Caco-2 (cell line): ENCODE results near the gene FNDC8. TPM values are rescaled to one million over a fixed set of nuclear protein-coding genes. Genes with fewer than 3 reads are reported as not detected.
"Not testable (repeated sequence)": the region's sequence is repeated elsewhere in the genome, so short reads cannot be mapped to it uniquely, and the experiment has no call there.

ENCODE experiments used
- BruUV-seq: library from RNA; stranded (reverse); fragments of 400-500 nt; replicated peaks from 2 replicates; lab custom pipeline; 2021; lab: Mats Ljungman, UMichigan
- CTCF ChIA-PET: fragments of 300-600 bp; sonication (Branson Sonifier 250); formaldehyde crosslinking; loops from one replicate; lab custom pipeline; 2022; ENCODE audit warnings: antibody characterized with exemption; lab: Charles Lee
- POLR2A ChIA-PET: fragments of 300-600 bp; sonication (Branson Sonifier 250); formaldehyde crosslinking; loops from one replicate; lab custom pipeline; 2022; ENCODE audit warnings: antibody characterized with exemption; lab: Charles Lee
- DNase-seq, 2 experiments: peaks; one replicate each; pipeline versions ENCODE4 v3.0.0 to v3.0.0-alpha.2; 2020 to 2022
- H3K27me3 ChIP-seq: replicated peaks from 2 replicates; pipeline ENCODE4 v1.6.0; 2011; ENCODE audit warnings: low read length; ENCODE audit not compliant: control insufficient read depth, insufficient read depth
- H3K36me3 ChIP-seq: 2 replicates; pipeline ENCODE4 v1.5.1; 2011; ENCODE audit warnings: low read length; ENCODE audit not compliant: control insufficient read depth, insufficient read depth
- H3K4me1 ChIP-seq: fragments of 250-450 bp; sonication (Bioruptor Pico); 2 replicates; pipeline ENCODE4 v1.5.1; 2020; ENCODE audit warnings: mild to moderate bottlenecking
- H3K4me3 ChIP-seq: 2 replicates; pipeline ENCODE4 v1.5.1; 2011; ENCODE audit warnings: low read depth, mild to moderate bottlenecking, control low read depth, low read length
- H3K9me3 ChIP-seq: fragments of 250-450 bp; sonication (Bioruptor Pico); 2 replicates; pipeline ENCODE4 v1.5.1; 2020; ENCODE audit warnings: mild to moderate bottlenecking, moderate library complexity
- H3K27ac Mint-ChIP-seq: one replicate; pipeline ENCODE4 v1.8.0; 2022; ENCODE audit warnings: mixed read lengths; ENCODE audit not compliant: unreplicated experiment
- H3K27me3 Mint-ChIP-seq: one replicate; pipeline ENCODE4 v1.8.0; 2022; ENCODE audit warnings: mixed read lengths; ENCODE audit not compliant: insufficient read depth, unreplicated experiment
- H3K36me3 Mint-ChIP-seq: one replicate; pipeline ENCODE4 v1.8.0; 2022; ENCODE audit warnings: mild to moderate bottlenecking, mixed read lengths; ENCODE audit not compliant: insufficient read depth, unreplicated experiment
- H3K4me1 Mint-ChIP-seq: one replicate; pipeline ENCODE4 v1.8.0; 2022; ENCODE audit warnings: low read depth, mixed read lengths; ENCODE audit not compliant: unreplicated experiment
- H3K4me3 Mint-ChIP-seq: one replicate; pipeline ENCODE4 v1.8.0; 2022; ENCODE audit warnings: mild to moderate bottlenecking, moderate library complexity, mixed read lengths; ENCODE audit not compliant: unreplicated experiment
- H3K9me3 Mint-ChIP-seq: one replicate; pipeline ENCODE4 v1.8.0; 2022; ENCODE audit warnings: mixed read lengths; ENCODE audit not compliant: unreplicated experiment
- CTCF ChIP-seq, 2 experiments: fragments of 200-600 bp in 1 of 2; IDR thresholded peaks; 1 replicate in 1 of 2; 2 replicates in 1 of 2; pipeline versions ENCODE4 v1.5.1 to v1.8.0; 2011 to 2022; ENCODE audit warnings: antibody characterized with exemption in 1 of 2, control low read depth in 1 of 2, inconsistent platforms in 1 of 2, low read depth in 1 of 2, low read length in 1 of 2, mild to moderate bottlenecking in 1 of 2, moderate library complexity in 1 of 2; ENCODE audit not compliant: insufficient read depth in 1 of 2, severe bottlenecking in 1 of 2, unreplicated experiment in 1 of 2
- intact Hi-C: fragments of 100-400 bp; cut with micrococcal nuclease; formaldehyde crosslinking; loops from one replicate; pipeline ENCODE4 v1.10.0; 2022; ENCODE audit not compliant: unreplicated experiment
- total RNA-seq: library from RNA; stranded (reverse); gene quantifications from 2 replicates; pipeline ENCODE4 v1.2.3, GENCODE V29; 2022

FNDC8 gene
- total RNA-seq, 1 experiment from 2014 or later = not detected

DNA sequence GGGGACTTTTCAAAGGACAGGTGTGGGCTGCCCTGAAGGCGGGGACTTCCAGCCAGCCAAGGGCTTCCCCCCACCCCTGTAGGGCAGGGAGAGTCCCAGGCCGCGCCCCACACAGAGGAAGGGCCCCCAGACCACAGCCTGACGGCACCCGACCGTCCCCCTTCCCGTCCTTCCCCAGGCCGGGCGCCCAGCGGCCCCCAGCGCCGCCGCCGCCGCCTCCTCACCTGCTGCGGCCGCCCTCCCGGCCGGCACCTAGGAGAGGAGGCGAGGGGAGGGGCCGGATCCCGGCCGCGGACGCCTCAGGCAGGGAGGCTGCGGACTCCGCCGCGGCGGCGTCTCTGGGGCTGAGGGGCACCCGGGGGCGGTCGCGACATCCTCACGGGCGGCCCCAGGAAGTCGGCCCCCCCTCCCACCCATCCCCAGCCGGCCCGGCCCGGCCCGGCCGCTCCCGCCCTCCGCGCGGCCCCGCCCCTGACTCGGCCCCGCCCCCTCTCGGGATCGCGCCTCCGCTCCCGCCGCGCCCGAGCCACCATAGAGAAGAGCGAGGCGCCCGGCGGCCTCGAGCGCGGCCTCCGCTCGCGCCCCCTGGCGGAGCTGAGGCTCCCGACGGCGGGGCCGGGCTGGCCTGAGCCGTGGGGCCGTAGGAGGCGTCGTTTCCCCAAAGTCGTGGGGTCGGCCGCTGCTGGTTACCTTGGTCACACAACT lies 32.4 kb upstream of the FNDC8 start:
- POLR2A ChIA-PET = no interaction called here

GRCh38 chr17:35089586-35090296 lies 31.7 kb upstream of the FNDC8 start:
- peak in 1 of 2 experiments; percentile 8 for TF ChIP-seq CTCF (IDR thresholded peaks at IDR 0.05; ENCODE audit: insufficient read depth in 1 of 2, low read depth in 1 of 2, low read length in 1 of 2, severe bottlenecking in 1 of 2, unreplicated experiment in 1 of 2)
- Histone ChIP-seq H3K4me1 (peaks cover 18% of the 10 kb centered on the region), H3K36me3 (no peaks in the 10 kb centered on the region), H3K27me3 (no peaks in the 10 kb centered on the region), H3K4me3 (peak overlapping the region; percentile 62), H3K9me3 (no peaks in the 10 kb centered on the region)
- H3K9me3 Mint-ChIP-seq = no peaks in the 10 kb centered on the region
- H3K27ac Mint-ChIP-seq = peak overlapping the region; percentile 6
- BruUV-seq = TSS peak; percentile 25
- peak; percentile 54 to 55 for DNase-seq
- no peaks in the 10 kb centered on the region for H3K27me3 Mint-ChIP-seq
- POLR2A ChIA-PET = no interaction called here
- peaks cover 14% of the 10 kb centered on the region for H3K4me1 Mint-ChIP-seq
- CTCF ChIA-PET = interaction anchor here (0.5 to 1.7 kb wide), 9 partner anchors 10 to 154 kb away, joined by 3 to 12 read pairs (median 3); partner anchors contain the start of genes LIG3, RAD51D and RFFL
- H3K36me3 Mint-ChIP-seq = peaks cover under 1% of the 10 kb centered on the region
- peak overlapping the region; percentile 94 for H3K4me3 Mint-ChIP-seq
- intact Hi-C loops = loop anchor here (1.0 to 2.0 kb wide), 3 partner anchors 20 to 91 kb away; partner anchors contain the start of gene RAD51D

More for the DNA sequence above, 32.4 kb upstream of the FNDC8 start:
- H3K4me1 Mint-ChIP-seq = peaks cover 14% of the 10 kb centered on the region
- Histone ChIP-seq H3K9me3 (no peaks in the 10 kb centered on the region), H3K4me3 (peak overlapping the region; percentile 62), H3K4me1 (peaks cover 18% of the 10 kb centered on the region), H3K36me3 (no peaks in the 10 kb centered on the region), H3K27me3 (no peaks in the 10 kb centered on the region)
- DNase-seq = peak; percentile 85 to 94
- TF ChIP-seq CTCF (IDR thresholded peaks at IDR 0.05; ENCODE audit: insufficient read depth in 1 of 2, low read depth in 1 of 2, low read length in 1 of 2, severe bottlenecking in 1 of 2, unreplicated experiment in 1 of 2) = peak; percentile 77 to 80
- CTCF ChIA-PET = interaction anchor here (0.6 to 1.7 kb wide), 8 partner anchors 9 to 108 kb away, joined by 3 to 12 read pairs (median 4); partner anchors contain the start of genes LIG3, RAD51D and RFFL
- H3K27me3 Mint-ChIP-seq = no peaks in the 10 kb centered on the region
- no peaks in the 10 kb centered on the region for H3K9me3 Mint-ChIP-seq
- intact Hi-C loops = loop anchor here (1.0 to 2.0 kb wide), 4 partner anchors 20 to 91 kb away; partner anchors contain the start of genes RAD51D and RFFL
- H3K4me3 Mint-ChIP-seq = peak overlapping the region; percentile 94
- no peaks in the 10 kb centered on the region for H3K36me3 Mint-ChIP-seq
- no TSS peak for BruUV-seq
- H3K27ac Mint-ChIP-seq = peak overlapping the region; percentile 92

DNA sequence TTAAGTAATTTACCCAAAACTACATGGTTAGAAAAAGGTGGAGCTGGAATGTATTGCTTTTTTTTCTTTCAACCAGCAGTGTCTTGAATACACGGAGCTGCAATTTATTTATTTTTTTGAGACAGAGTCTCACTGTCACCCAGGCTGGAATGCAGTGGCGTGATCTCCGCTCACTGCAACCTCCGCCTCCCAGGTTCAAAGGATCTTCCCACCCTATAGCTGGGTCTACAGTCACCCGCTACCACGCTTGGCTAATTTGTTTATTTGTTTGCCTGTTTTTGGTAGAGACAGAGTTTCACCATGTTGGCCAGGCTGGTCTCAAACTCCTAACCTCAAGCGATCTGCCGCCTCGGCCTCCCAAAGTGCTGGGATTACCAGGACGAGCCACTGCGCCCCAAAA lies 30.7 kb upstream of the FNDC8 start:
- peaks cover 14% of the 10 kb centered on the region for H3K4me1 Mint-ChIP-seq
- H3K9me3 ChIP-seq, H3K4me3 Mint-ChIP-seq, DNase-seq, CTCF ChIA-PET, intact Hi-C loops, H3K36me3 Mint-ChIP-seq, H3K4me3 ChIP-seq, H3K9me3 Mint-ChIP-seq, H3K27me3 Mint-ChIP-seq, H3K36me3 ChIP-seq, H3K27me3 ChIP-seq, POLR2A ChIA-PET, BruUV-seq: not testable (repeated sequence)
- H3K27ac Mint-ChIP-seq = peak overlapping the region; percentile 6
- H3K4me1 ChIP-seq = peaks cover 11% of the 10 kb centered on the region
